ENCODE data around the gene ECI2.
A peak's percentile ranks its signal among the peaks of the same experiment; 100 is the strongest.
"Not testable (repeated sequence)": the region's sequence is repeated elsewhere in the genome, so short reads cannot be mapped to it uniquely, and the experiment has no call there.

Gene ECI2

GRCh38 chr6:4138186-4138585 is 2.8 kb upstream of the ECI2 start:
- no peak for DNase-seq

DNA sequence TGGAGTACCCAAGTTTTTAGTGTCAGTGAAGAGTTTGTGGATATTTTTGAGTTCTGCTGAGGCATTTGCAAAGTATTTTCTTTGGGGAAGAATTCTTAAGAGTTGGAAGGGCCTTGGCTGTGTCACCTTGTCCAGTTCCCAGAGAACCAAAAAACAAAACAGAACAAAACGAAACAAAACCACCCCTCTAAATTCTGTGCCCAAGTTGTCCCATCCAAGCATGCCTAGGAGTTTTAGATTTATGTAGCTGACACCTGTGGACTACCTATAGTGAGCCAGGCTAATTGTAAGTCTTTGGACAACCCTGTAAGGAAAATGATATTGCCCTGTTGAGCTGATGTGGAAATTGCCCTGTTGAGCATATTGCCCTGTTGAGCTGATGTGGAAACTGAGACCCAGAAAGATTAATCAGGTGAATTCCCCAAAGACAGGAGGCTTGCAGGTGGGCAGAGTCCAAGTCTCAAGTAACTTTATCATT is 1.0 kb upstream of the ECI2 start:
- DNase-seq = no peak

GRCh38 chr6:4135665-4136353 is 434 bp upstream of the ECI2 start:
- DNase-seq = peak; percentile 87 to 95 (median 93)

GRCh38 chr6:4133941-4134838 is 1.2 kb downstream of the ECI2 start:
- DNase-seq = peak in 2 of 5 experiments; percentile 8 to 65

GRCh38 chr6:4130357-4130987 is 4.9 kb downstream of the ECI2 start:
- no peak for DNase-seq

DNA sequence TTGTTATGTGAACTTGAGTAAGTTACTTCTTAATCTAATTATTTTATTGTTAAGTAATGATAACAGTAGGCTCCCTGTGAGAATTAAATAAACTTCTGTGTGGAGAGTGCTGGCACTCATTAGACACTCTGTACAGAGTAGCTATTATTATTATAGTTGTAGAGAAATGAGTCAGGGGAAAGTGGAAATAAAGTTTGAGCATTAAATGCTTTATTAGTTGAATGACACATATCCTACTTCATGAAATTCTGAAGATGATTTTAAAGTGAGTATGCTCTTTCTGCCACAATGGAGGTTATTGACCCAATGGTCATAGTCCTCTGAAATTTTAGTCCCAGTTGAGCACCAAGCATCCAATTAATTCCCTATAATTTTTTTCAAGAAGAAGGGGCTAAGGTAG is 5.9 kb downstream of the ECI2 start:
- DNase-seq = no peak

- no peak for DNase-seq
Observed at GRCh38 chr6:4128748-4129147, 6.6 kb downstream of the ECI2 start.

DNA sequence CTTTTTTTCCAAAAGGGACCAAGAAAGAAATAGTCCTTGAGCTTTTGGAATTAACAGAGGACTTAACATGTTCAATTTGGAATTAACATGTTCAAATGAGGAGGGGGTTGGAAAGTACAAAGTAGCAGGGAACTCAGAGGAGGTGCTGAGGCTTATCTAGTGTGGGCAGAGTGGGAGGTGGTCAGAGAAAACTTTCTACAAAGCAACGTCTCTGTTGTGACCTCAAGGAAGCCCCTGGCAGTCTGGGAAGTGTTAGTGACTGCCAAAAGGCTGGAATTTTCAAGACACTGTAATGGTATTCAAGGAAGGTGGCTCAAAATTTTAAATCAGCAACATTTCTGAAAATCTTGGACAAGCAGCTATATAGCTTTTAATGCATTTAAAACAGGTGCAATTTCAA is 7.3 kb downstream of the ECI2 start:
- no peak for DNase-seq

DNA sequence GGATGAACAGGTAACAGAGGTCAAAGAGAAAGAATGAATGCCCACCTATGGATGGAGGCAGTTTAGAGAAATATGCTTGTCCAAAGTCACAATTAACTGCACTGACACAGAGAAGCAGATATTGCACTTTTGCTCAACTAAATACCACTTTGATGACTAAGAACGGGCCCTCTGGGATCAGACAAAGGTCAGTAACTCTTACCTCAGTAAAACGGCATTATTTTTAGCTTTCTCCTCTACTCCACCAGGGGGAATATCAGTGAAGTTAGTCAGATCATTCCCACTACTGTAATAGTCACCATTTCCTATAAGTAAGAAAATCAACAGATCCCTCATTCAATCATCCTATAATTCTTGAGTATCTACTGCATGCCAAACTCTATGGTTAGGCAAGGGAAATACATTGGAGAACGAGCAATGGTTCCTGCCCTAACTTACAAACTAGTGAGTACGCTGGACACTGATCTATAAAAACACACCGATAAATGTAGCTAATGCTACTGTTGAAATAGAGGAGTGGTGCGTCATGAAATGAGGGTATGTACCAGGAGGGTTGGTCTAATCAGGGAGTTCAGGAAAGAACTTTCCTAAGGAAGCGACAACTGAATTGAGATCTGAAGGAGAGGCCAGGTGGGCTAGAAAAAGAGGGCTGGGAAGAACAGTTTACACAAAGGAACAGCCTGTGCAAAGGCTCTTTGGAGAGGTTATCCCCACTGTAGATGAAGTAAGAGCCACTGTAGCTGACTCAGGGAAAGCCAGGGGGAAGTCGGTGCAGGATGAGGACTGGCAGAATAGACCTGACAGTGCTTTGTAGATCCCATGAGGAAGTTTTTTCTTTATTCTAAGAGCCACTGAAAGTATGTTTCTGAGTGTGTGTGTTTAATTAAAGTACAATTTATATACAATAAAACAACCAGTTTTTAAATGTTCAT is 9.2 kb downstream of the ECI2 start:
- peak in 1 of 5 experiments; percentile 24 for DNase-seq

GRCh38 chr6:4125500-4125899 is 9.9 kb downstream of the ECI2 start:
- no peak for DNase-seq

- no peak for DNase-seq
Observed at GRCh38 chr6:4124351-4124750, 11.0 kb downstream of the ECI2 start.

- DNase-seq = no peak
Observed at GRCh38 chr6:4115741-4116140, 19.6 kb downstream of the ECI2 start.

- no peak for DNase-seq
Observed at GRCh38 chr6:4114123-4114522, 21.3 kb downstream of the ECI2 start.

- no peak for DNase-seq
Observed at GRCh38 chr6:4113649-4114048, 21.7 kb downstream of the ECI2 start.

- no peak for DNase-seq
Observed at GRCh38 chr6:4112366-4112765, 23.0 kb downstream of the ECI2 start.

GRCh38 chr6:4109363-4109815 is 26.0 kb downstream of the ECI2 start:
- not testable (repeated sequence) for DNase-seq

DNA sequence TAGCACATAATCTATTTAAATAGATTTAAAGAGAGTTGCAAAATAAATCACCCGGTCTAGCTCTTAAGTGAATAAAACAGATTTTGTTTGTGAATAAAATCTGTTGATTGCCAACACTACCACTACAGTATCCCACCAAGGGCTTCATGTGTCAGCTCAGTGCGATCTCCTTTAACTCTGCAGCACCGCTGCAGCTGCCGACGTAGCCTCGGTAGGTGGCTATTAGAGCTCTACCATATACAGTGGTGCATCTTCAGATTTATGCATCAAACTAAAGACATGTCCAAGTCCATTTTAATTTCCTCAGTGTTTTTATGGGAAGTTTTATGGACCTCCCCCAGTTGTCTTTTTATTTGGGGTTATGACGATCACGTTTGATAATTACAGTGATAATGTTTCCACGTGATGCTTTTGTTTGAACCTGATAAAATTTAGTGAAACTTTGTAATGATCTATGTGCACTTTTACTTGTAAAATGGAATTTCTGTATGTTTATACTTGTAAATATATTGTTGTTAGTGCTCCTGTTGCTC is 26.7 kb downstream of the ECI2 start:
- DNase-seq = no peak

- DNase-seq = no peak
Observed at GRCh38 chr6:4107873-4108272, 27.5 kb downstream of the ECI2 start.

DNA sequence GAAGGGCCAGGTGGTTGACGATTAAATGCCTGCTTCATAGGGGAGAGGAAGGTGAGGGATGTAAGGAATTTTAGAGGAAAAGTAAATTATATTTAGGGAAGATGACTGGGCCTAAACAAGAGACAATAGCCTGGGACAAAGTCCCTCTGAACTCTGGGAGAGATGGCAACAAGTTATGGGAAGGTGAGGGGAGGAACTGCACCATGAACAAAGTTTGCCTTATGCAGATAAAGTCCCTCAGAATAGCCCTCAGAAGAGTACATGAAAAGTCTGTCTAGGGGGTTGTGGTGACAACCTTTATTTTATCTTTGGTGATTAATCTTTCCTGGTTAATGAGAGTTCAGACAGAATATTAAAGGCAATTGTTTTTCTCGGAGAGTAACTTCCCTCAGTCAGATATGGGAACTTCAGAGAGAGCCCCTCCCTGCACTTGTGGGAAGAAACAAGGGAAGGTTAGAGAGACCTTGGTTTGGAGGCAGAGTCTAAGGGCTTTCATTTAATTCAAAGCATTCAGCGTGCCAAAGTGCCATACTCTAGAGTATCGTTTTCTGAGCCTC is 29.3 kb downstream of the ECI2 start:
- no peak for DNase-seq

- no peak for DNase-seq
Observed at GRCh38 chr6:4103929-4104328, 31.4 kb downstream of the ECI2 start.

DNA sequence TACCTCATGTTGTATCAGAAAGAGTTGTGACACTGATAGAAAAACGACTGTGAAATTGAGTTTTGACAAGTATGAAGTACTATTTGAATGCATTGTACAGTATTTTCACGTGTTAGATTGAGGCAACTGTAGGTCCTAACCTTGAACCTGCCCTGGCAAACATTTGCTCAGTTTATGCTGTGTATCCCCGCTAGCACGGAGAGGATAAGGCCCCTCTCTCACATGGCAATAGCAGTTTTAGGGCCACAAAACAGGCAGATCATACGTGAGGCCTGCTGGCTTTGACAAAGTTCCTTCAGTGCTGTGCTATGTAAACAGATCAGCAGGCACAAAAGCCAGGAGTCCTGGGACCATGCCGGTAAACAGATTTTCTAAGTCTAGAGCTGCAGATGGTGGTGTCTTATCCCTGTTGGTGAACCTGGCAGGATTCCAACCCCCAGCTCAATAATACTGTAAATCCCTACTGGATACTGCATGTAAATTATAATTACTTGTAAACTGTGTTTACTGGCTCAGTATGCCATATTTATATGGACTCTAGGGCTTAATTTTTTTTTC is 32.6 kb downstream of the ECI2 start:
- DNase-seq = no peak
